Measurements from ENCODE around the gene TP53TG5.

DNA sequence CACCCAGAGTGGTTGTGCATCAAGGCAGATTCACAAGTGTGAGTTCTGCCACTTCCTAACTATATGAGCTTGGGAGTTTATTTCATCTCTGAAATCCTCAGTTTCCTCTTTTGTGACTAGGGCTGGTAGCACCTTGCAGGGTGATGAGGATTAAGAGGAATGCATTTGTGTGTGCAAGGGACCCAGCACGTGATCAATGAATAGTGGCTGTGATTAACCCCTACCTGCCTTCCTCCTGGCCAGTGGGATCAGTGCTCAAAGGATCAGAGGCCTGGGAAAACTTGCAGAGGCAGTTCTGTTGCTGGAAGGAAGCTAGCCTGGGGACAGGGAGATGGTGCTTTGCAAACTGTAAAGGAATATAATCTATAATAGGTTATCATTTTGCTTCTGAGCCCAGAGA lies 37.2 kb downstream of the TP53TG5 start:
- TF ChIP-seq, protein P1, sequence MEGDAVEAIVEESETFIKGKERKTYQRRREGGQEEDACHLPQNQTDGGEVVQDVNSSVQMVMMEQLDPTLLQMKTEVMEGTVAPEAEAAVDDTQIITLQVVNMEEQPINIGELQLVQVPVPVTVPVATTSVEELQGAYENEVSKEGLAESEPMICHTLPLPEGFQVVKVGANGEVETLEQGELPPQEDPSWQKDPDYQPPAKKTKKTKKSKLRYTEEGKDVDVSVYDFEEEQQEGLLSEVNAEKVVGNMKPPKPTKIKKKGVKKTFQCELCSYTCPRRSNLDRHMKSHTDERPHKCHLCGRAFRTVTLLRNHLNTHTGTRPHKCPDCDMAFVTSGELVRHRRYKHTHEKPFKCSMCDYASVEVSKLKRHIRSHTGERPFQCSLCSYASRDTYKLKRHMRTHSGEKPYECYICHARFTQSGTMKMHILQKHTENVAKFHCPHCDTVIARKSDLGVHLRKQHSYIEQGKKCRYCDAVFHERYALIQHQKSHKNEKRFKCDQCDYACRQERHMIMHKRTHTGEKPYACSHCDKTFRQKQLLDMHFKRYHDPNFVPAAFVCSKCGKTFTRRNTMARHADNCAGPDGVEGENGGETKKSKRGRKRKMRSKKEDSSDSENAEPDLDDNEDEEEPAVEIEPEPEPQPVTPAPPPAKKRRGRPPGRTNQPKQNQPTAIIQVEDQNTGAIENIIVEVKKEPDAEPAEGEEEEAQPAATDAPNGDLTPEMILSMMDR (IDR thresholded peaks at IDR 0.05), result no peak
- no peak for TF ChIP-seq POLR2A (IDR thresholded peaks at IDR 0.05)

Data from uterus (tissue), 2 donors.